GM21381 (cell line): ENCODE measurements around the gene TSPAN14.
A peak's percentile ranks its signal among the peaks of the same experiment; 100 is the strongest.
"Not testable (repeated sequence)": the region's sequence is repeated elsewhere in the genome, so short reads cannot be mapped to it uniquely, and the experiment has no call there.

Experiments used
- ATAC-seq: cut with Tn5 transposase; IDR thresholded peaks from one replicate; pipeline ENCODE4 v1.9.1; 2021; ENCODE audit warnings: mild to moderate bottlenecking, moderate library complexity; ENCODE audit not compliant: unreplicated experiment

Gene TSPAN14

DNA sequence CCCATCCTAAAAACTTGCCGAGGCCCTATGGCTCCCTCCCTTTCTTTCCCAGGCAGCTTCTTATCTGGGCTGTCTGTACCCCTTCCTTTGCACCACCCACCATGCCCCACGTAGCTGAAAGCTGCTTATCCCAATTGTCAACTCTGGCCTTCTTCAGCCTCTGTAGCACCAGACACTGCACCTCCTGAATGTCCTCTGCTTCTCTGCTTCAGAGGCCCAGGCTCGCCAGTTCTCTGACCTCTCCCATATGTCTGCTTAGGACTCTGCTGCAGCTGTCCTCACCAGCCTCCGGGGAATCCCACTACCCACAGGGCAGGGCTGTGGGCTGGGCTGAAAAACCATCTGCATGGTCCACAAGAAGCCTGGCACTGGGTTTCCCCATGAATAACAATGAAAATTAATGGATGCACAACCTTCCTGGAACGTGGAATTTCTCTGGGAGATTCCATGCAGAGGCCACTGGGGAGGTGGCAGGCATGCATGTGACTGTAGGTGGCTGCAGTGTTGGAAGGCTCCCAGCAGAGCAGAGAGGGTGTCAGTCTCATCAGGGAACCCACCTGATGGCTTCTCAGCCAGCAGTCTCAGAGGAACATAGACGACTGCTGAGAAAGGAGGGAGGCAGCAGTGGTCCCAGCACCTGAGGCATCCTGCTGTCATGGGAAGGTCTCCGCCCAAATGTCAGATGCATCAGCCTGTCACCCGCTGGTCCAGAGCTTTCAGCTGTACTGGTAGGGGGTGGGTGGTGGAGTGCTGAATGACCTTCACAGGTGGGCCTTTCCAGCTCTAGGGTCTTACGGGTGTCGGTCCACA is 66.8 kb downstream of the TSPAN14 start:
- ATAC-seq = no peak

DNA sequence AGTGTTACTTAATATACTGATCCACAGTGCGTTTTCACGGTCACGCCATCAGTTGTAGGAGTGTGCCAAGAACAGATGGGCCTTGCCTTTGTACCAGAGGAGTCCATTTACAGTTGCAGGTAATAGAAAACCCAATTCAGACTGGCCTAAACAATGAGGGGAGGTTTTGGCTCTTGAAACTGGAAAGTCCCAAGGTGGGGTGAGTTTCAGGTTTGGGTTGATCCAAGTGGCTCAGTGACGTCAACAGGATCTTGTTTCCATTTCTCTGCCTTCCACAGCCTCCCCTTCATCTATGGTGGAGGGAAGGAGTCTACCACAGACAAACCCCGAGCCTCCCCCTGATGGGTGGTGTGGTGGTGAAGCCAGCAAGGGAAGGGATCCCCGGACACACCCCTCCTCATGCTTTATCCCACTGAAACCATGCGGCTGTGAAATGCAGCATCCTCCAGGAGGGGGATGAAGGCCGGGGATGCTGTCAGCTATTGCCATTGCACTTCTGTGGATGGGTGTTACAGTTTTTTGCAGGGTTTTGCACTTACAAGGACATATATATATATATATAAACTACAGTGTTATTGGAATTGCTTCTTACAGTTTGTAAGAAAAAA is 68.8 kb downstream of the TSPAN14 start:
- no peak for ATAC-seq

DNA sequence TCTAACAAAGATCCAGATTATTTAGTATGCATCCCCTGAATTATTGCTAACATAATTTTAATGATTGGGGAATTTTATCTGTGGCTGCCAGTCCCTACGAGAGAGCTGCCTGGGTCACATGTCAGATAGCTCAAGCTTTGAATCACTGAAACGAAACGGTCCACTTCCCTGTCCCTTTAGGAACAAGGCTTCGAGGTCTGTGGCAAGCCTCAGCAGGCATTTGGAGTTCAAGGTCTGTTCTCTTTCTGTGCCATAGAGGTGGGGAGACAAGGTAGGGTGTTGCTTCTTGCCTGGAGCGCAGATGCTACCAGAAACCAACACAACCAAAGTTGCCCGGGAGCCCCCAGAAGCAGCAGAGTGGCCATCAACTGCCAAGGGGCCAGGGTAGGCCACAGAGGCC is 69.7 kb downstream of the TSPAN14 start:
- ATAC-seq = no peak

DNA sequence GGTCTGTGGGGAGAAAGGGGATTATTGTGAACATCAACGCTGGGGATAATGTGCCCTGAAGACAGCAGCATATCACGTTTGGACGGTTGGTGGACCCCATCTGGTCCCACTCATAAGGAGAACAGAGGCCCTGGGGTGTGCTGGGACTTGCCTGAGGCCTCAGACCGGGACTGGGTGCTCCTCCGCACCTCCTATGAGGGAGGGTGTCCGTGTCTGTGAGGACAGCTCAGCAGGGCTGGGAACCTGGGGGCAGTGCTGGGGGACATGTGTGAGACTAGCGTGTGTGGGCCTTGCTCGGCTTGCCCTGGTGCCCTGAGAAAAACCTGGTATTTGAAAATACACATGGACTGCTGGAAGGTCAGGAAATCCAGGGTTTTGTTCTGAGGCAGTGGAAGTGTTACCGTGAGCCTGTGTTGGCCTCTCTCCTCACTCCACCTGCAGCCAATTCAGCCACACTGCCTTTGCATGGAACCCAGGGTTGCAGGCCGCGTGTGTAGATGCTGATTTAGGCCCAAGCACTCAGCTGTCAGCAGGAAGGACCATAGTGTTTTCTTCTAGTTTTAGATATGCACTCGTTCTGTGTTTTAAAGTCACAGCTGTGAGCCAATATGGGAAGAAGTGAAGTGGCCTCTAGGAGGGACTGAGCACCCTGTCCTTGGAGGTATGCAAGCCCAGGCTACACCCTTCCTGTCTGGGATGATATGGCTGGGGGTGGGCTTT is 70.2 kb downstream of the TSPAN14 start:
- ATAC-seq = no peak

DNA sequence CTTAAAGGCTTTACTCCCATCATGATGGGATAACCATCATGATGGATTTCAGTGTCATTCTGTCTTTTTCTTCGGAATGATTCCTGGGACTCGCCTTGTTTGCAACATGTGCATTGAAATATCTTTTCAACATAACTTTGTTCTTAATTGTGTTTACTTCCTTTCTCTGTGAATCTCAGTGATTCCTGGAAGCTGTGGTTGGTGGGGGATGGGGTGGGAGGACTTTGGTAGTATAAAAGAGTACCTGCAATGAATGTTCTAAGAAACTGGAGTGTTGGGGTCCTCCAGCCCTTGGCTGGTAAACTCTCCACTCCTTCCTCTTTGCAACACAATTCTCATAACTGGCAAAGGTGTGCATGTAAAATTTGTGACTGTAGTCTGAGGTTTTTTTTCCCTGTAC is 72.1 kb downstream of the TSPAN14 start:
- no peak for ATAC-seq

DNA sequence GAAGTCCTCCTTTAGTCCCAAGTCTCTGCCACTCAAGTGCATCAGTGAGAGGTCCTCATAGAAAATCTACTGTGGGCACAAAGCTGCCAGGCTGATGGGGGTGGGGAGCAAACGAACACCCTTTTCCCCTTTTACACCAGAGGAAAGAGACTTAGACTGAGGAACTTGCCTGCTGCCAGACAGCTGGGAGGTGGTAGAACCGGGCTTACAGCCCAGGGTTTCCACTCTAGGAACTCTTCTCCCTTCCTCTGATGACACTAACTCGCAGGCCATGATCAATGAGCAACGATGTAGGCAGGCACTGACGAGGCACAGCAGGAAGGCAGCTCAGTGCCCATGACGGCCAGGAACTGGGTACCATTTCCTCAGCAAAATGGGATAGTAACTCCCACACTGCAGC is 72.6 kb downstream of the TSPAN14 start:
- ATAC-seq = no peak

DNA sequence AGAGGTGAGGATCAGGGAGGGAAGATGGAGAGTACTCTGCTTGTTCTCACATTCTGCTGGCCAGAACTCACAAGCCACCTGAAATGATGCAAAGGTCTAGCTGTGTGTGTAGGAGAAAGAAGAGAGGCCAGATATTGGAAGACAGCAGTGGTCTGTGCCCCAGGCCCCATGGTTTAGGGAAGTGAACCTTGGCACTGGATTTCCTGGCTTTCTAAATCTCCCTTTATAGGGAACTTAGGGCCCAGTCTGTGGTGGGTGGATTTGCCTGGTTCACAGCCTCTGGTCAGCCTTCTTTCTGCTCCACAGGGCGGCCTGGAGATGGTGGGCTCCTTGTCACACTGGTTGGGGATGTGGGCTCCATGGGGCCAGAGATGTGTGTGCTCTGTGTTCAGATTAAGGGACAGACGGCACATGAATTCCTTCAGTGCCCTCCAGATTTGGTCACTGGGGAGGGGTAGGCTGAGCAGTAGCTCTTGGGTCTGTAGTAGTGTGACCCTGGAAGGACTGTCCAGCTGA is 74.1 kb downstream of the TSPAN14 start:
- no peak for ATAC-seq

DNA sequence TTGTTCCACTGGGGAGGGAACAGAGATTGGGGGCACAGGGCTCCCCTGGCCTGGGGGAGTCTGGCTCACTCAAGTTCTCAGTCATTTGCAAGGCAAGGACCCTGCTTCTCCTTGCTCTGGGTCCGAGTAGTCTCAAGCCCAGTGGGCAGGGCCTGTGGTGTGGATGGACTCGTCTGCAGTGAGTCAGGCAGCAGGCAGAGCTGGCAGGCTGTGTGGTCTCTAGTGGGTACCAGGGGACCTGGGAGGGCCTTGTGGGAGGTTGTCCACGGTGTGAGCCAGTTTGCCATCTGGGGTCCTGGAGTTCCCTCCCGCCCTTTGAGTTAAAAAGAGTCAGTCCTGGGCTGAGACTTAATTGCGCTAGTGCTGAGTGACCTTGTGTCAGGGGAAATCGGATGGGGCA is 74.8 kb downstream of the TSPAN14 start:
- ATAC-seq = no peak

DNA sequence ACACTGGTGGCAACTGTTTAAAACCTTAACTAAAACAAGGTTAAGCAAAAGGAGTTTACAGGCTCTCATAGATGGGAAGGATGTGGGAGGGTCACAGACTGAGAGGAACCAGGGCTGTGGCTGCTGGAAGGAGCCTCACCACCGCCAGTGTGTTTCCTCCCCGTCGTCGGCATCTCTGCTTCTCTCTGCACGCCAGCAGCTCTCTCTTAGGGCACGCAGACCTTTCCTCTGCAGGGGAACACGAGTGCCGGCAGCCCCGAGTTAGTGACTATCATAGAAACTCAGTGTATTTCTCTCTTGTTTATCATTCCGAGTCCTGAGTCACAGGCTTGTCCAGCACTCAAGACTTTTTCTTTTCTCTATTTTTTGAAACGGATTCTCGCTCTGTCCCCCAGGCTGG is 75.5 kb downstream of the TSPAN14 start:
- ATAC-seq = no peak

DNA sequence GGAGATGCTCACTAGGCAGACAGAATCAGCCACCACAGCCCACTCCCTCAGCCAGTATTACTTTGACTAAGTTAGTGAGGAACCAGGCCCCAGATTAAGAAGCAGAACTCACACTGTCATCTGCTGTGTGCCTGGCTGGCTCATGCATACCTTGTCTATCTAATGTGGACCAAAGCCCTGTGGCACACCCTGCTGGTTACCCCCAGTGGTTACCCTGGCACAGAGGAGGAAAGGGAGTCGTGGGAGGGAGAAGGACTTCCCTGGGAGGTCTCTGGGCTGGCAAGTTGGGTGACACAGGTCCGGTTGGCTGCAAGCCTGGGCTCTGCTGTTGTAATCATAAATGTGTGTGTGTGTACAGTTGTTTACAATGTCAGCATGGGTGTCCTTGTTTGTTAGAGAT is 76.1 kb downstream of the TSPAN14 start:
- ATAC-seq = peak; percentile 53

DNA sequence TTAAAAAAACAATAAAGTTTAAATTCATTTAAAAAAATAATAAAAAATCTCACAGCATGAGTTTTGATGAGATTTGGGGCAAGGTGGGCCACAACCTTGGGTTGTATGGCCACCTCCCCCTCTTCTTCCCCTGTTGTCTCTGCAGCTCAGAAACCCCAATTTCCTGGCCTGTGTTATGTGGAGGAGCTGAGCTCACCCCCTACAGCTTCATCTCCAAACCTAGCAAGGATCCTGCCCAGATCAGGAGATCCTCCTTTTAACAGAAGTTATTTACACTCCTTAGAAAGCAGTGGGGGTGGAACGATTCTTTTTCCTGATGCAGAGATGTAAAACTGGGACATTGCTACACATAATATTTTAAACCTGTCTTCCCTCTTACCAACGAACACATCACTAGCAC is 76.7 kb downstream of the TSPAN14 start:
- ATAC-seq = no peak

DNA sequence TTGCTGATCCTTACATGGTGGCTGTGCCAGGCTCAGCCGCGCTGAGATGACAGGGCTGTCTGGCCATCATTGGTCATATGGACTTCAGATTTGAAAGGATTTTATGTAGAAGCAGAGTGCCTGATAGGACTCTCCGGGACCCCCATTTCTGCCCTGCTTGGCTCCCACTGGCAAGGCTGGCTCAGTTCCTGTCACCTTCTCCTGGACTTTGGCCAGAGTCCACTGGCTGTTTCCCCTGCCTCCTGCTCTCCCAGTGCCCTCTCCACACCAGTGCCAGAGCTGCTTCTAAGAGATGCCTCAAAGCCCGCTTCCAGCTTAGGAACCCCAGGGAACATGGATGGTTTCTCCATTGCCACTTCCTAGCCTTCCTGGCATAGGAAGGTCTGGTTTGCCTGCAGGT is 78.5 kb downstream of the TSPAN14 start:
- no peak for ATAC-seq

DNA sequence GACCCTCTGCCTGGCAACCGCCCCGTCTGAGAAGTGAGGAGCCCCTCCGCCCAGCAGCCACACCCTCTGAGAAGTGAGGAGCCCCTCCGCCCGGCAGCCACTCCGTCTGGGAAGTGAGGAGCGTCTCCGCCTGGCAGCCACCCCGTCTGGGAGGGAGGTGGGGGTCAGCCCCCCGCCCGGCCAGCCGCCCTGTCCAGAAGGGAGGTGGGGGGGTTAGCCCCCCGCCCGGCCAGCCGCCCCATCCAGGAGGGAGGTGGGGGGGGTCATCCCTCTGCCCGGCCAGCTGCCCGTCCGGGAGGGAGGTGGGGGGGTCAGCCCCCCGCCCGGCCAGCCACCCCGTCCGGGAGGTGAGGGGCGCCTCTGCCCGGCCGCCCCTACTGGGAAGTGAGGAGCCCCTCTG is 79.9 kb downstream of the TSPAN14 start:
- ATAC-seq = not testable (repeated sequence)

DNA sequence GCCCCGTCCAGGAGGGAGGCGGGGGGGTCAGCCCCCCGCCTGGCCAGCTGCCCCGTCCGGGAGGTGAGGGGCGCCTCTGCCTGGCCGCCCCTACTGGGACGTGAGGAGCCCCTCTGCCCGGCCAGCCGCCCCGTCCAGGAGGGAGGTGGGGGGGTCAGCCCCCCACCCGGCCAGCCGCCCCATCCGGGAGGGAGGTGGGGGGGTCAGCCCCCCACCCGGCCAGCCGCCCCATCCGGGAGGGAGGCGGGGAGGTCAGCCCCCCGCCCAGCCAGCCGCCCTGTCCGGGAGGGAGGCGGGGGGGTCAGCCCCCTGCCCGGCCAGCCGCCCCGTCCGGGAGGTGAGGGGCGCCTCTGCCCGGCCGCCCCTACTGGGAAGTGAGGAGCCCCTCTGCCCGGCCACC is 80.5 kb downstream of the TSPAN14 start:
- ATAC-seq = not testable (repeated sequence)

DNA sequence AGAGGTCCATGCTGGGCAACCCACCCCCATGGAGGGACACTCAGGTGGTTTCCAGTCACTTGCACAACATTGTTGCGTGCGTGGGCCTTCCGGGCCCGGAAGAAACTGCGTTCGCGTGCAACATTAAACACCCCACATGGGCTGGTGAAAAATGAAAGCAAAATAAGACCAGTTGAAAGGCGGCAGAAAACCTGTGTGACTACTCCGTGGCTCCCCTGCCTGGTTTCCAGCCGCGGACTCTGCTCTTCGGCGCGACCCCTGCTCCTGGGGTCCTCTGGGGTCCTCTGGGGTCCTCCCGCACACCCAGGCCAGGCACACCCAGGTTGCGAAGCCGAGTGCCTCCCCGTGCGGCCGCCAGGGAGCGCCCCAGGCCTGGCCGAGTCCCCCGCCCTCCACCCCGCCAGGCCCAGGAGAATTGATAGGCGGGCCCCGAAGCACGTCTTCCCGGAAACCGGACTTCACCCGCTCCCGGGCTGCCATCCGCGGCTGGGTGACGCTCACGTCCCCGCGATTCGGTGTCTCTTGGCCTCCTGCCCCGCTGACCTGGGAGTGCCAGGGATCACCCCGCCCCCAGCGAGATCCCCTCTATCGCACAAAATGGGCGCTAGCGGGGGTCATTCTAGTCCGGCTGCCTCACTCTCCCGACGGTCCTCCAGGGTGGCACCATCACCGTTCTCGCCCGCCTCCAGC is 81.7 kb downstream of the TSPAN14 start:
- ATAC-seq = peak; percentile 81

DNA sequence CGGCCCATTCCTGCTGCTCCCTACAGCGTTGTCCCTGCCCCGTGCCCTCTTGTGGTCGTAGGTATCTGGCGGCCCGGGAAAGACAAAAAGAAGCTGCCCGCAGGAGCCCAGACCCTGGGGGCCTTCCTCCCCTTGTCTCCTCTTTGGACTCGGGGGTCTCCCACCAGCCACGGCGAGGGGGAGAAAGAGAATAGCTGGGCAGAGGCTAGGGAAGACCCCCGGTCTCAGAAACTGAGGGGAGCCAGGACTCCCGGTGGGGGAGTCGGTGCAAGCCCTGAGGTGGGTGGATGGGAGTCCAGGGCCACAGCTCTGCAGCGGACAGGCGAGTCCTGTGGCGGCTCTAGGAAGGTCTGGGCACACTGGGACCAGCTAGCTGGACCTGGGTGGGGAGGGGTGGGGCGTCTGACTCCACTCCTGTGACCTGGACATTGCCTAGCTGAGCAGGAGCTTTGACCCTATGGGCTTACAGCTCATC is 82.3 kb downstream of the TSPAN14 start:
- ATAC-seq = no peak

DNA sequence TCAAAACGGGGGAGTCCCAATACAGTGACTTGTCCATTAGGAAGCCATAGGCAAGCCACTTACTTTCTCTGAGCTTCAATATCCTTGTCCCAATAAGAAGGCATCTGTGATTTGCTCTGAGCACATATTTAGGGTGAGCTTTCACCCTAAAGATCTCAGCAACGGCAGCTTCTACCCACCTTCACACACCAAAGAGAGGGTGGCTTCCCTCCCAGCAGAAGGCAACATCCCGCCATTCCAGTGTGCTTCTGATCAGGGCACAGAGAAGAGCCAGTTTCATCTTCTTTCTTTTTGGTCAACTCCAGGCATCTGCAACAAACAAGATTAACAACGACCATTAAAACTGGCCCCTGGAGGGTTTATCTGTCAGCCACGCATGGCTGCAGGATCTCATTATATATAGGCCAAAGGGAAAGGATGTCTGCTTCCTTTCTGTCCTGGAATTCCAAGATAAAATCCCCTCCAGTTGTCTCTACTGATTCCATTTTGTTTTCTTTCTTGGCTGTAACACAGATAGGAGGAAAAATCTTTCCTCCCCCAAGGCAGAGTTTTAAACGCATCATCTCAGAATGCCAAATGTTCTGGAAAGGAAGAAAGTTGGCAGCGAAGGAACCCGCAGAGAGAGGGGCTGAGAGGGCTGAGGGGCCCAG is 83.1 kb downstream of the TSPAN14 start:
- ATAC-seq = no peak

DNA sequence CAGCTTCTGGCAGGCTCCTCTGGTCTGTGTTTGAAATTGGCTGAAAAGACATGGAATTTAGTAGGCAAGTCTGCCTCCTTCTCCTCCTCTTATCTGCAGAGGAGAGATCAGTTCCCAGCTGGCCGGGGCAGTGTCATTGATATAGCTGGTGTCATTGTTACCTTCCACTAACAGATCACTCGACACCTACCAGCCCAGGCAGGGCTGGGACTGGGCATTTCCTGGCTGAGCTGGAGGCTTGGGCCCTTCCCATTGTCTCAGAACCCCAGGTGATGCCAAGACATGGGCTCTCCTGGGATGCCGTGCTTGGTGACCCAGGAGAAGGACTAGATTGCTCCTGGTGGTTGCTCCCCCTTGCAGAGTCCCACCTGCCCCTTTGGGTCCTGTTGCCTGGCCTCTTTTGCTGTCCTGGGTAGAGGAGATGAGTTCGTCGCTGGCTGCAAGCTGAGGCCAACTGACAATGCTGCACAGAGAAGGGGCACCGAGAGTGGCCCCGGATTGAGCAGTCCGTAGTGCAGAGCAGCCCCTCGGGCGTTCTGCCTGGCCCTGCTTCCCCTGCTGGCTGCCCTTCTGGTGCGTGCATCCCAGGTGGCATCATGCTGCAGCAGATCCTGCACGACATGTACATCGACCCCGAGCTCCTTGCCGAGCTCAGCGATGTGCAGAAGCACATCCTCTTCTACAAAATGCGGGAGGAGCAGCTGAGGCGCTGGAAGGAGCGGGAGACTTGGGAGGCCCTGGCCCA is 83.8 kb downstream of the TSPAN14 start, which contains the start of gene SH2D4B:
Gene SH2D4B (plus strand): TSS at position 167 of the 745 bp plus-strand sequence. CDS start 430 bp downstream, at position 597.
- no peak for ATAC-seq

DNA sequence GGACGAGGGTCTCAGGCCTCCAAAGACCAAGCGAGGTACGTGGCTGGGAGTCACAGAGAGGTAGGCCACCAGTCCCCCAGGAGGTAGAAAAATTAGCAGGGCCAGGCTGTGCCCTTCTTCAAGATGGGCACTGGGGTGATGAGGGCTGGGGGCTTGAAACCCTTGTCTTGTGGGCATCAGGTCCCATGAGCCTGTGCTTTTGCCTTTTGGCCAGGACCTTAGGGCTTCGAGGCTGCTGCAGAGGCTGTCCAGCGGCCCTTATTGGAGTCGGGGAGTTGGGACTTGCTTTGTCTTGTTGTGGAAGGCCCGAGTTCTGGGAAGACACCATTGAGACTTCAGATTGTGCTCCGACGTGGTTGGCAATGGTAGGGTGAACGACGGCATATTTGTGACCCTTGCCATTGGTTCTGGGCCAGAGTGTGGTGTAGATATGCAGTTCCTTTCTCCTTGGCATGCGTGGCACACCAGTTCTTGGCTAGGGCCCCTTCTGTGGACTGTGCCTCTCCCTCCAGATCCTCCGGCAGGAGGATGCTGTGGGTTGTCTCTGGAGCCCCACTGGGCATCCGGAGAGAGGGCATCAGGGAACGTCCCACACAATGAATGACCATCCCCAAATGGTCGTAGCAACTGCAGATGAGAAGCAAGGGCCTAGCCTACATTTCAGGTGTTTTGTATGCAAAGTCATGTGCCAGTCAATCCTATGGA is 84.5 kb downstream of the TSPAN14 start:
- ATAC-seq = no peak
